H1 (cell line): Measurements from ENCODE around the gene NAA38. TPM values are rescaled to one million over a fixed set of nuclear protein-coding genes. Genes with fewer than 3 reads are reported as not detected.

Source experiments
- CTCF ChIA-PET: fragments of 300-600 bp; sonication (Branson Sonifier 250); formaldehyde crosslinking; loops from one replicate; lab custom pipeline; 2021; ENCODE audit not compliant: partially characterized antibody; lab: Charles Lee
- POLR2A ChIA-PET: fragments of 300-600 bp; sonication (Branson Sonifier 250); formaldehyde crosslinking; loops from one replicate; lab custom pipeline; 2021; ENCODE audit warnings: inconsistent platforms; ENCODE audit not compliant: partially characterized antibody; lab: Charles Lee
- DNase-seq, 2 experiments: peaks; one replicate each; pipeline versions ENCODE4 v3.0.0 to v3.0.0-alpha.2; 2010 to 2022; ENCODE audit warnings: low spot score in 2 of 2, low read depth in 1 of 2, mixed read lengths in 1 of 2
- FAIRE-seq: peaks from 2 replicates; lab custom pipeline; 2011; peaks lifted over from hg19 to GRCh38; lab: Jason Lieb, UNC
- H2AFZ ChIP-seq: 2 replicates; pipeline ENCODE4 v1.8.1; 2012; ENCODE audit warnings: low read length, inconsistent platforms
- H2AK5ac ChIP-seq: 2 replicates; pipeline ENCODE4 v1.6.1; 2013; ENCODE audit warnings: low read depth, low read length
- H2BK120ac ChIP-seq: replicated peaks from 2 replicates; pipeline ENCODE3; 2013; ENCODE audit warnings: low read depth, low read length, inconsistent platforms
- H2BK12ac ChIP-seq: 2 replicates; pipeline ENCODE4 v1.6.1; 2013; ENCODE audit warnings: low read depth, low read length
- H2BK15ac ChIP-seq: 2 replicates; pipeline ENCODE4 v1.6.1; 2013; ENCODE audit warnings: low read length
- H2BK20ac ChIP-seq: 2 replicates; pipeline ENCODE4 v1.6.1; 2013; ENCODE audit warnings: low read length
- H2BK5ac ChIP-seq: 2 replicates; pipeline ENCODE4 v1.6.1; 2013; ENCODE audit warnings: low read depth, low read length
- H3K14ac ChIP-seq: 2 replicates; pipeline ENCODE4 v1.6.1; 2013; ENCODE audit warnings: inconsistent platforms; ENCODE audit not compliant: insufficient read length
- H3K18ac ChIP-seq: 2 replicates; pipeline ENCODE4 v1.6.1; 2013; ENCODE audit warnings: low read length; ENCODE audit errors: extremely low read depth
- H3K23ac ChIP-seq: 2 replicates; pipeline ENCODE4 v1.6.1; 2013; ENCODE audit warnings: inconsistent platforms; ENCODE audit not compliant: insufficient read length
- H3K23me2 ChIP-seq: 2 replicates; pipeline ENCODE4 v1.6.1; 2013; ENCODE audit warnings: low read depth, low read length
- H3K27ac ChIP-seq: 2 replicates; pipeline ENCODE4 v1.6.1; 2011; ENCODE audit warnings: low read depth, low read length, inconsistent platforms
- H3K27me3 ChIP-seq, 4 experiments: replicated peaks in 1 of 4; 1 replicate in 1 of 4; 2 replicates in 3 of 4; pipeline versions ENCODE4 v1.6.1 to v1.8.1; 2011 to 2013; ENCODE audit warnings: low read length in 3 of 4, mild to moderate bottlenecking in 3 of 4, inconsistent platforms in 2 of 4, mixed read lengths in 2 of 4, moderate library complexity in 1 of 4; ENCODE audit not compliant: control insufficient read depth in 3 of 4, insufficient read depth in 3 of 4; ENCODE audit errors: extremely low read depth in 1 of 4
- H3K36me3 ChIP-seq, 4 experiments: 2 replicates each; pipeline versions ENCODE4 v1.6.1 to v1.8.1; 2011 to 2013; ENCODE audit warnings: mild to moderate bottlenecking in 4 of 4, low read length in 3 of 4, moderate library complexity in 2 of 4, control low read depth in 1 of 4, inconsistent platforms in 1 of 4; ENCODE audit not compliant: insufficient read depth in 4 of 4, control insufficient read depth in 2 of 4
- H3K4ac ChIP-seq: replicated peaks from 2 replicates; pipeline ENCODE3; 2013; ENCODE audit warnings: low read length, low read depth, mixed read lengths, inconsistent platforms; ENCODE audit not compliant: insufficient read length
- H3K4me1 ChIP-seq, 4 experiments: replicated peaks in 1 of 4; 1 replicate in 1 of 4; 2 replicates in 3 of 4; pipeline versions ENCODE4 v1.6.1 to v1.8.1; 2011 to 2013; ENCODE audit warnings: low read length in 3 of 4, inconsistent platforms in 2 of 4, mixed read lengths in 1 of 4; ENCODE audit not compliant: insufficient read depth in 4 of 4, control insufficient read depth in 3 of 4
- H3K4me2 ChIP-seq, 2 experiments: 2 replicates each; pipeline versions ENCODE4 v1.6.1 to v1.8.1; 2011 to 2013; ENCODE audit warnings: low read depth in 2 of 2, low read length in 2 of 2, control low read depth in 1 of 2, inconsistent platforms in 1 of 2, mild to moderate bottlenecking in 1 of 2; ENCODE audit not compliant: insufficient read depth in 1 of 2
- H3K4me3 ChIP-seq, 4 experiments: fragments of 200-600, 300-600 bp in 1 of 4; sonication (generic), shearing (Covaris generic), sonication (Bioruptor Twin) in 1 of 4; 2 replicates each; pipeline versions ENCODE4 v1.5.1 to v1.8.1; 2011 to 2016; ENCODE audit warnings: low read length in 4 of 4, low read depth in 3 of 4, control low read depth in 2 of 4, inconsistent platforms in 2 of 4, mild to moderate bottlenecking in 2 of 4, mixed read lengths in 1 of 4, moderate library complexity in 1 of 4; ENCODE audit not compliant: insufficient read depth in 2 of 4; ENCODE audit errors: extremely low read depth in 1 of 4
- H3K56ac ChIP-seq: replicated peaks from 2 replicates; pipeline ENCODE3; 2013; ENCODE audit warnings: low read depth, mild to moderate bottlenecking, mixed read lengths, low read length, inconsistent platforms; ENCODE audit not compliant: insufficient read length
- H3K79me1 ChIP-seq: 2 replicates; pipeline ENCODE4 v1.6.1; 2013; ENCODE audit warnings: low read depth, low read length, control low read depth
- H3K79me2 ChIP-seq, 2 experiments: 2 replicates each; pipeline versions ENCODE4 v1.6.1 to v1.8.1; 2012 to 2013; ENCODE audit warnings: low read length in 2 of 2, mild to moderate bottlenecking in 2 of 2, inconsistent platforms in 1 of 2; ENCODE audit not compliant: insufficient read depth in 2 of 2, control insufficient read depth in 1 of 2
- H3K9ac ChIP-seq, 4 experiments: replicated peaks in 1 of 4; 1 replicate in 1 of 4; 2 replicates in 3 of 4; pipeline versions ENCODE4 v1.6.1 to v1.8.1; 2011 to 2013; ENCODE audit warnings: low read depth in 3 of 4, low read length in 3 of 4, control low read depth in 2 of 4, mild to moderate bottlenecking in 2 of 4, moderate library complexity in 2 of 4, inconsistent platforms in 1 of 4; ENCODE audit errors: extremely low read depth in 1 of 4
- H3K9me3 ChIP-seq, 2 experiments: 2 replicates each; pipeline versions ENCODE4 v1.6.1 to v1.8.1; 2012 to 2013; ENCODE audit warnings: mild to moderate bottlenecking in 2 of 2, moderate library complexity in 2 of 2, control low read depth in 1 of 2, inconsistent platforms in 1 of 2, low read depth in 1 of 2, low read length in 1 of 2, mixed read lengths in 1 of 2; ENCODE audit not compliant: insufficient read depth in 2 of 2
- H4K20me1 ChIP-seq, 2 experiments: replicated peaks in 1 of 2; 2 replicates each; pipeline versions ENCODE3 to v1.8.1; 2011 to 2013; ENCODE audit warnings: inconsistent platforms in 2 of 2, low read length in 2 of 2, mild to moderate bottlenecking in 1 of 2; ENCODE audit not compliant: insufficient read depth in 2 of 2, control insufficient read depth in 1 of 2
- H4K5ac ChIP-seq: 2 replicates; pipeline ENCODE4 v1.6.1; 2013; ENCODE audit warnings: low read length, low read depth, mixed read lengths, inconsistent platforms; ENCODE audit not compliant: insufficient read length
- H4K8ac ChIP-seq: 2 replicates; pipeline ENCODE4 v1.8.0; 2013; ENCODE audit warnings: mild to moderate bottlenecking, moderate library complexity, low read length, inconsistent platforms; ENCODE audit not compliant: insufficient read depth; ENCODE audit errors: extremely low read depth
- H4K91ac ChIP-seq: replicated peaks from 2 replicates; pipeline ENCODE3; 2013; ENCODE audit warnings: low read length, mixed read lengths, inconsistent platforms; ENCODE audit not compliant: insufficient read length
- ATF2 ChIP-seq: IDR thresholded peaks from 2 replicates; pipeline ENCODE4 v1.6.1; 2012; ENCODE audit warnings: low read length, inconsistent platforms
- BCL11A ChIP-seq, 2 experiments: IDR thresholded peaks; one replicate each; pipeline ENCODE4 v1.6.1; 2011; ENCODE audit warnings: low read depth in 2 of 2, low read length in 2 of 2, mild to moderate bottlenecking in 2 of 2
- CEBPB ChIP-seq: IDR thresholded peaks from 2 replicates; pipeline ENCODE4 v1.6.1; 2012; ENCODE audit warnings: low read depth, low read length
- CREB1 ChIP-seq: IDR thresholded peaks from 2 replicates; pipeline ENCODE4 v1.6.1; 2012; ENCODE audit warnings: inconsistent platforms
- E2F6 ChIP-seq: IDR thresholded peaks from 2 replicates; pipeline ENCODE4 v1.6.1; 2012; ENCODE audit warnings: inconsistent platforms
- EGR1 ChIP-seq: IDR thresholded peaks from 2 replicates; pipeline ENCODE4 v1.6.1; 2011; ENCODE audit warnings: low read depth, low read length, borderline replicate concordance
- RFX5 ChIP-seq: IDR thresholded peaks from 2 replicates; pipeline ENCODE4 v1.6.1; 2011; ENCODE audit warnings: low read depth, low read length, improper control_type of control experiment, borderline replicate concordance
- SIN3A ChIP-seq, 2 experiments: IDR thresholded peaks in 1 of 2; conservative IDR thresholded peaks in 1 of 2; 2 replicates each; pipeline ENCODE4 v1.6.1; 2011 to 2012; ENCODE audit warnings: low read length in 2 of 2, improper control_type of control experiment in 1 of 2, low read depth in 1 of 2, mild to moderate bottlenecking in 1 of 2
- SP2 ChIP-seq: IDR thresholded peaks from 2 replicates; pipeline ENCODE4 v1.6.1; 2012; ENCODE audit warnings: mild to moderate bottlenecking, low read length, inconsistent platforms
- YY1 ChIP-seq: IDR thresholded peaks from 2 replicates; pipeline ENCODE4 v1.6.1; 2011; ENCODE audit warnings: low read depth, mild to moderate bottlenecking, low read length
- ZNF274 ChIP-seq: IDR thresholded peaks from 2 replicates; pipeline ENCODE4 v1.7.0; 2012; ENCODE audit warnings: low read length, borderline replicate concordance; ENCODE audit errors: extremely low read depth
- WGBS, 2 experiments: shearing (Covaris generic) in 1 of 2; methylation state at CpG; one replicate each; pipeline versions ENCODE4 v1.1.6 to v1.1.7; 2013 to 2015; ENCODE audit warnings: low lambda C conversion rate in 2 of 2, mixed read lengths in 2 of 2, inconsistent platforms in 1 of 2, low coverage in 1 of 2, missing lambda C conversion rate in 1 of 2; ENCODE audit not compliant: insufficient replicate concordance in 2 of 2, insufficient coverage in 1 of 2, insufficient read length in 1 of 2; ENCODE audit errors: extremely low coverage in 1 of 2, missing lambda C conversion rate in 1 of 2; 5-methylcytosine and 5-hydroxymethylcytosine counted together
- polyA plus RNA-seq, 7 experiments: library from polyadenylated mRNA; depleted of rRNA in 3 of 7; stranded (reverse) in 5 of 7; unstranded in 2 of 7; fragments of >200 nt in 5 of 7; fragments of 200-250 nt in 2 of 7; gene quantifications; 1 replicate in 5 of 7; 2 replicates in 1 of 7; 4 replicates in 1 of 7; pipeline versions ENCODE4 v1.2.1 to v1.2.3, GENCODE V29; 2011 to 2013; ENCODE audit warnings: missing spikeins in 2 of 7, mixed read lengths in 2 of 7
- total RNA-seq: library from RNA; stranded (reverse); fragmentation: NEBNext Ultra II Directional; extraction: Animal tissue kit (Norgen Biotek cat#: 25700); gene quantifications from 2 replicates; pipeline ENCODE4 v1.2.1, GENCODE V29; 2021

The NAA38 gene
- total and polyA plus RNA-seq, 2 of the 8 experiments (the other 6 are each of a cell fraction or from before 2014, with no cell fraction given), result 30.2 to 109 TPM

GRCh38 chr17:7852262-7852670 is 5.1 kb downstream of the NAA38 start:
- H2AFZ ChIP-seq, result no peak overlapping the region
- no peak for DNase-seq
- no peak overlapping the region for H2BK120ac ChIP-seq
- peaks cover 0 to 23% of the 10 kb centered on the region in 2 experiments for H4K20me1 ChIP-seq
- H3K23me2 ChIP-seq, result peaks cover 17% of the 10 kb centered on the region
- no peaks in the 10 kb centered on the region for H3K79me1 ChIP-seq
- CTCF ChIA-PET, result interaction anchor here (1.1 to 4.9 kb wide), 4 partner anchors 14 to 140 kb away, joined by 3 to 44 read pairs (median 4); partner anchors contain the start of gene KDM6B
- no peak overlapping the region for H3K23ac ChIP-seq
- H3K18ac ChIP-seq, result no peak overlapping the region
- no peak overlapping the region for H3K27ac ChIP-seq
- peak overlapping the region; percentile 30; the same call in 1 of the 2 replicates for H2BK12ac ChIP-seq
- H2AK5ac ChIP-seq, result no peak overlapping the region
- H3K4ac ChIP-seq, result no peak overlapping the region
- H3K4me3 ChIP-seq, result peak overlapping the region in 1 of 4 experiments; percentile 65; a peak in 2 of 8 replicates
- H3K4me1 ChIP-seq, result peaks cover 0 to 40% (median 32%) of the 10 kb centered on the region in 4 experiments; a peak in 6 of 7 replicates
- no peak overlapping the region for H2BK5ac ChIP-seq
- H2BK15ac ChIP-seq, result 0 out of 2 replicates have a peak overlapping the region, but pooled peaks have one; percentile 95
- no peak overlapping the region for H3K14ac ChIP-seq
- H3K9ac ChIP-seq, result no peak overlapping the region
- no peak for FAIRE-seq
- H4K8ac ChIP-seq, result no peak overlapping the region; the same call in 1 of the 2 replicates
- POLR2A ChIA-PET, result interaction anchor here (1.1 to 4.0 kb wide), 3 partner anchors 9 to 14 kb away, joined by 5 to 24 read pairs (median 18); no protein-coding TSS in a partner anchor
- H4K5ac ChIP-seq, result no peak overlapping the region
- H2BK20ac ChIP-seq, result no peak overlapping the region
- H4K91ac ChIP-seq, result no peak overlapping the region
- peaks cover 0 to 4% (median 0%) of the 10 kb centered on the region in 4 experiments; a peak in 3 of 8 replicates for H3K36me3 ChIP-seq
- WGBS, 2 experiments, result 62% methylated on average over 19 of the region's 20 CpGs; no CpG with 5 or more reads in 1 of the 2 experiments
- no peaks in the 10 kb centered on the region for H3K79me2 ChIP-seq
- H3K9me3 ChIP-seq, result no peaks in the 10 kb centered on the region
- TF ChIP-seq ZNF274, result no peak
- TF ChIP-seq ATF2, result no peak
- TF ChIP-seq CEBPB, result no peak
- no peak for TF ChIP-seq CREB1
- TF ChIP-seq BCL11A (IDR thresholded peaks at IDR 0.05; ENCODE audit: low read depth in 2 of 2, low read length in 2 of 2), result no peak
- no peak for TF ChIP-seq EGR1
- no peak for TF ChIP-seq RFX5
- TF ChIP-seq SIN3A (conservative IDR thresholded peaks at IDR 0.05 in 1 of 2, IDR thresholded peaks at IDR 0.05 in 1 of 2; ENCODE audit: low read depth in 1 of 2, low read length in 2 of 2), result no peak
- no peak for TF ChIP-seq SP2
- no peak for TF ChIP-seq E2F6
- no peak for TF ChIP-seq YY1
- TF ChIP-seq, all 59 proteins: peak for 0
- Histone ChIP-seq H3K56ac (no peak overlapping the region), H3K4me2 (peak overlapping the region; percentile 55 to 74; a peak in 3 of 4 replicates), H3K27me3 (peaks cover 32 to 53% (median 49%) of the 10 kb centered on the region in 4 experiments)
